Neutrophil (primary cell): ENCODE data around the gene BRCC3.

Source experiments
- H3K27ac ChIP-seq: fragments of 200-600 bp; sonication (generic); 2 replicates; pipeline ENCODE4 v1.5.1; 2016; ENCODE audit warnings: mild to moderate bottlenecking, moderate library complexity
- H3K27me3 ChIP-seq: fragments of 200-600 bp; sonication (generic); 2 replicates; pipeline ENCODE4 v1.6.0; 2016; ENCODE audit warnings: mild to moderate bottlenecking
- H3K36me3 ChIP-seq: fragments of 200-600 bp; sonication (generic); 2 replicates; pipeline ENCODE4 v1.5.1; 2017
- H3K4me1 ChIP-seq, 2 experiments: fragments of 200-600 bp in 1 of 2; sonication (generic) in 1 of 2; 1 replicate in 1 of 2; 2 replicates in 1 of 2; pipeline versions ENCODE4 v1.5.1 to v1.6.1; 2013 to 2016; ENCODE audit warnings: low read depth in 1 of 2, low read length in 1 of 2, mild to moderate bottlenecking in 1 of 2, moderate library complexity in 1 of 2; ENCODE audit not compliant: control insufficient read depth in 1 of 2, insufficient read depth in 1 of 2
- H3K4me3 ChIP-seq, 2 experiments: fragments of 200-600 bp in 1 of 2; sonication (generic) in 1 of 2; 1 replicate in 1 of 2; 2 replicates in 1 of 2; pipeline ENCODE4 v1.5.1; 2013 to 2016; ENCODE audit warnings: low read depth in 1 of 2, low read length in 1 of 2, mild to moderate bottlenecking in 1 of 2, moderate library complexity in 1 of 2
- H3K9me3 ChIP-seq: fragments of 200-600 bp; sonication (generic); 2 replicates; pipeline ENCODE4 v1.5.1; 2016
- CTCF ChIP-seq: fragments of 200-600 bp; sonication (generic); IDR thresholded peaks from 2 replicates; pipeline ENCODE4 v1.5.1; 2016; ENCODE audit warnings: antibody characterized with exemption

BRCC3 gene

GRCh38 chrX:155027509-155028066 lies 43.7 kb upstream of the BRCC3 start:
- Histone ChIP-seq H3K4me1 (peaks cover 6 to 11% of the 10 kb centered on the region in 2 experiments), H3K27ac (peak overlapping the region; percentile 91), H3K4me3 (peak overlapping the region; percentile 60 to 71), H3K27me3 (no peaks in the 10 kb centered on the region), H3K36me3 (no peaks in the 10 kb centered on the region), H3K9me3 (no peaks in the 10 kb centered on the region)
- no peak for TF ChIP-seq CTCF

GRCh38 chrX:155028129-155028528 lies 43.2 kb upstream of the BRCC3 start:
- Histone ChIP-seq H3K9me3 (no peaks in the 10 kb centered on the region), H3K4me1 (peaks cover 6 to 11% of the 10 kb centered on the region in 2 experiments), H3K27me3 (no peaks in the 10 kb centered on the region), H3K27ac (no peak overlapping the region), H3K4me3 (no peak overlapping the region), H3K36me3 (no peaks in the 10 kb centered on the region)
- no peak for TF ChIP-seq CTCF

GRCh38 chrX:155028877-155029291 lies 42.4 kb upstream of the BRCC3 start:
- Histone ChIP-seq H3K27me3 (no peaks in the 10 kb centered on the region), H3K36me3 (no peaks in the 10 kb centered on the region), H3K4me1 (peaks cover 6 to 11% of the 10 kb centered on the region in 2 experiments), H3K4me3 (no peak overlapping the region), H3K27ac (no peak overlapping the region), H3K9me3 (no peaks in the 10 kb centered on the region)
- no peak for TF ChIP-seq CTCF

- no peak for TF ChIP-seq CTCF
These were observed 39.7 kb upstream of the BRCC3 start for GRCh38 chrX:155031657-155032056.

GRCh38 chrX:155035688-155036087 lies 35.6 kb upstream of the BRCC3 start:
- Histone ChIP-seq H3K4me1 (no peaks in the 10 kb centered on the region), H3K4me3 (no peak overlapping the region), H3K27me3 (no peaks in the 10 kb centered on the region), H3K36me3 (no peaks in the 10 kb centered on the region), H3K27ac (no peak overlapping the region), H3K9me3 (no peaks in the 10 kb centered on the region)
- TF ChIP-seq CTCF = no peak

More at GRCh38 chrX:155031657-155032056, 39.7 kb upstream of the BRCC3 start:
- peaks cover 6 to 11% of the 10 kb centered on the region in 2 experiments for H3K4me1 ChIP-seq
- H3K36me3 ChIP-seq = no peaks in the 10 kb centered on the region
- H3K27ac ChIP-seq = no peak overlapping the region
- no peaks in the 10 kb centered on the region for H3K27me3 ChIP-seq
- no peaks in the 10 kb centered on the region for H3K9me3 ChIP-seq
- no peak overlapping the region for H3K4me3 ChIP-seq
